Activated naive CD4-positive, alpha-beta T cell treated with anti-CD3 and anti-CD28 coated beads for 36 hours (primary cell): ENCODE data around the gene UBL7. TPM values are rescaled to one million over a fixed set of nuclear protein-coding genes. Genes with fewer than 3 reads are reported as not detected.

Source experiments
- CTCF ChIA-PET: fragments of 350-600 bp; sonication (Branson Sonifier 250); formaldehyde crosslinking; loops from one replicate; lab custom pipeline; 2021; ENCODE audit warnings: antibody characterized with exemption; lab: Charles Lee
- DNase-seq: peaks from one replicate; pipeline ENCODE4 v3.0.0-alpha.2; 2020
- H3K27ac Mint-ChIP-seq: one replicate; pipeline ENCODE4 v1.8.0; 2021; ENCODE audit warnings: mild to moderate bottlenecking, mixed read lengths
- H3K27me3 Mint-ChIP-seq: one replicate; pipeline ENCODE4 v1.8.0; 2021; ENCODE audit warnings: low read depth, mixed read lengths
- H3K36me3 Mint-ChIP-seq: one replicate; pipeline ENCODE4 v1.8.0; 2021; ENCODE audit warnings: low read depth, mixed read lengths
- H3K4me1 Mint-ChIP-seq: one replicate; pipeline ENCODE4 v1.8.0; 2021; ENCODE audit warnings: low read depth, mixed read lengths
- H3K4me3 Mint-ChIP-seq: one replicate; pipeline ENCODE4 v1.8.0; 2021; ENCODE audit warnings: mild to moderate bottlenecking, moderate library complexity, mixed read lengths
- H3K9me3 Mint-ChIP-seq: one replicate; pipeline ENCODE4 v1.8.0; 2021; ENCODE audit warnings: mixed read lengths
- intact Hi-C: fragments of 100-400 bp; cut with micrococcal nuclease; formaldehyde crosslinking; loops from one replicate; pipeline ENCODE4 v1.15.1; 2023
- total RNA-seq, 2 experiments: library from RNA; stranded (reverse); gene quantifications; one replicate each; pipeline ENCODE4 v1.2.3, GENCODE V29; 2021

UBL7 gene
- total RNA-seq, 2 experiments from 2014 or later = 43.0 to 47.0 TPM

GRCh38 chr15:74409225-74409624, 51.7 kb downstream of the UBL7 start:
- Mint-ChIP-seq H3K27ac (no peak overlapping the region), H3K36me3 (peaks cover 22% of the 10 kb centered on the region), H3K4me3 (no peak overlapping the region), H3K9me3 (no peaks in the 10 kb centered on the region), H3K27me3 (no peaks in the 10 kb centered on the region), H3K4me1 (peaks cover 9% of the 10 kb centered on the region)
- CTCF ChIA-PET = interaction anchor here (0.6 to 1.9 kb wide), 2 partner anchors 27 to 371 kb away, joined by 3 to 4 read pairs; no protein-coding TSS in a partner anchor
- DNase-seq = no peak
- intact Hi-C loops = no loop called here

GRCh38 chr15:74408815-74409214, 52.1 kb downstream of the UBL7 start:
- intact Hi-C loops = no loop called here
- Mint-ChIP-seq H3K36me3 (peaks cover 18% of the 10 kb centered on the region), H3K4me1 (peaks cover 13% of the 10 kb centered on the region), H3K9me3 (no peaks in the 10 kb centered on the region), H3K27me3 (no peaks in the 10 kb centered on the region), H3K27ac (peak overlapping the region; percentile 57), H3K4me3 (no peak overlapping the region)
- CTCF ChIA-PET = interaction anchor here (1.9 kb wide), 1 partner anchor 26 kb away, joined by 4 read pairs; no protein-coding TSS in a partner anchor
- no peak for DNase-seq

GRCh38 chr15:74408385-74408784, 52.6 kb downstream of the UBL7 start:
- no peak for DNase-seq
- Mint-ChIP-seq H3K27me3 (no peaks in the 10 kb centered on the region), H3K4me1 (peaks cover 17% of the 10 kb centered on the region), H3K27ac (peak overlapping the region; percentile 57), H3K4me3 (no peak overlapping the region), H3K9me3 (no peaks in the 10 kb centered on the region), H3K36me3 (peaks cover 18% of the 10 kb centered on the region)
- intact Hi-C loops = no loop called here
- CTCF ChIA-PET = interaction anchor here (1.9 kb wide), 1 partner anchor 26 kb away, joined by 4 read pairs; no protein-coding TSS in a partner anchor

DNA sequence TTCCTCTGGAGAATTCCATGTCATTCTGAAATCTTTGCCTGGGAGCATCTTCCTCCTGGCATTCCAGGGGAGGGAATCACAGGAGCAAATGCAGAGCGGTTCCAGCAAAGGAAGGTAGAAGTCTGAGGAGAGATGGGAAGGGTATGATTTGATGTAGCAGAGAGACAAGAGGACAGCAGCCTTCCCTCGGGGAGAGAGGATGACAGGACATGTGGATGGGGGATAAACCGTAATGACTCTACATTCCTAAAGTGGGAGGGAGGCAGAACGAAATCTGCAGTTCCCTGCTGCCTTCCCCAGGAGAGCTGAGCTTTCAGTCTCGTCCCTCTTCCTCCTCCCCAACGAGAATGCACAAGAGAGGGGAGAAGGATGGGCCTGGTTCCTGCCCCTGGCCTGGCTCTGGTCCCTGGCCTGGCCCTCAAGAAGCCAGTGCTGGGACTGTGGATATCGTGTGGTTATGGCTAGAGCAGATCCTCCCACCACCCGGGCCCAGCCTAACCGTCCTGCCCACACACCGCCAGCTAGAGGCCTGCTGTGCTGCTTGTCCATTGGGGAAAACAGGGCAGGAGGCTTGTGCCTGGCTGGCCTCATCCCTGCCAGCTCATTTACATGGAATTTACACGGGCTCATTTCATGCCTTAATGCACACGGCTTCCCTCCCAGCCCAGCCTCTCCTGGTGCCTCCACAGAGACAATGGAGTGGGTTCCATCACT, 53.8 kb downstream of the UBL7 start:
- Mint-ChIP-seq H3K36me3 (peaks cover 12% of the 10 kb centered on the region), H3K27me3 (no peaks in the 10 kb centered on the region), H3K4me3 (no peak overlapping the region), H3K9me3 (no peaks in the 10 kb centered on the region), H3K27ac (no peak overlapping the region), H3K4me1 (peaks cover 30% of the 10 kb centered on the region)
- CTCF ChIA-PET = interaction anchor here (1.1 to 1.4 kb wide), 3 partner anchors 18 to 32 kb away, joined by 3 to 4 read pairs (median 3); no protein-coding TSS in a partner anchor
- intact Hi-C loops = no loop called here
- no peak for DNase-seq

DNA sequence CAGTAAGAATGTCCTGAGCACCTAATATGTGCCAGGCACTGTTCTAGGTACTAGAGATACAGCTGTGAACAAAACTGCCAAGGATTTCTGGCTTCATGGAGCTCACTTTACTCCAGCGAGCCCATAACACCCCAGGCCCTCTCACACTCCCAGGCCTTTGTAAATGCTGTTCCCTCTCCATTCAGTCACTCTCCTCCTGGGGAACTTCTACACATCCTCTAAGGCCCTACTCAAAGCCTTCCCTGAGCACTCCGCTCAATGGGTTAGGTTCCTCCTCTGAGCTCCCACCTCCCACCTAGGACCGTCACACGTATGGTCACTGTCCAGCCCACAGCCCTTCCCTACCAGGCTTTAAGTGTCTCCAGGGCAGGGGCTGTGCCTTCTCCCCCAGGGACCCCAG, 54.4 kb downstream of the UBL7 start:
- Mint-ChIP-seq H3K36me3 (peaks cover 8% of the 10 kb centered on the region), H3K4me3 (no peak overlapping the region), H3K27ac (no peak overlapping the region), H3K9me3 (no peaks in the 10 kb centered on the region), H3K4me1 (peaks cover 36% of the 10 kb centered on the region), H3K27me3 (no peaks in the 10 kb centered on the region)
- DNase-seq = no peak
- intact Hi-C loops = no loop called here
- CTCF ChIA-PET = interaction anchor here (1.1 to 1.4 kb wide), 4 partner anchors 18 to 33 kb away, joined by 3 to 5 read pairs (median 4); no protein-coding TSS in a partner anchor

DNA sequence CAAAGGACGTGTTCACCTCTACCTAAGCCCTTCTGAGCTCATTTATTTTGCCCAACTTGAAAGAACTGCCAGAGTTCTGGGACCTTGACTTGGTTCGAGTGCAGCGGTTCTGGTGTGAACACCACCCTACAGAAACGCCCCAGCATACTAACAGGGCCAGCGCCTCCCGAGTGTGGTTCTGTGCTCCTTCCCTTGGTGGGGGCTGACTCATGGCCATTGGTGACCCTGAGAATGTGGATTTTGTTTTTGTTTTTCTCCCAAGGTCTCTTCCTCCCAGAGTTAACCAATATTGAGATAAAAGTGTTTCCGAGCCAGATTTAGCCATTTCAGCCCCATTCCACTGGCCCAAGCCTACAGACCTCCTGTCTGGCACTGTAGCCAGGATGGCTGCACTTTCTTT, 55.1 kb downstream of the UBL7 start:
- peaks cover 7% of the 10 kb centered on the region for H3K36me3 Mint-ChIP-seq
- H3K4me1 Mint-ChIP-seq = peaks cover 43% of the 10 kb centered on the region
- intact Hi-C loops = no loop called here
- no peaks in the 10 kb centered on the region for H3K9me3 Mint-ChIP-seq
- no peaks in the 10 kb centered on the region for H3K27me3 Mint-ChIP-seq
- no peak overlapping the region for H3K4me3 Mint-ChIP-seq
- CTCF ChIA-PET = interaction anchor here (1.1 to 1.4 kb wide), 3 partner anchors 23 to 33 kb away, joined by 3 to 5 read pairs (median 4); no protein-coding TSS in a partner anchor
- no peak overlapping the region for H3K27ac Mint-ChIP-seq
- DNase-seq = no peak

DNA sequence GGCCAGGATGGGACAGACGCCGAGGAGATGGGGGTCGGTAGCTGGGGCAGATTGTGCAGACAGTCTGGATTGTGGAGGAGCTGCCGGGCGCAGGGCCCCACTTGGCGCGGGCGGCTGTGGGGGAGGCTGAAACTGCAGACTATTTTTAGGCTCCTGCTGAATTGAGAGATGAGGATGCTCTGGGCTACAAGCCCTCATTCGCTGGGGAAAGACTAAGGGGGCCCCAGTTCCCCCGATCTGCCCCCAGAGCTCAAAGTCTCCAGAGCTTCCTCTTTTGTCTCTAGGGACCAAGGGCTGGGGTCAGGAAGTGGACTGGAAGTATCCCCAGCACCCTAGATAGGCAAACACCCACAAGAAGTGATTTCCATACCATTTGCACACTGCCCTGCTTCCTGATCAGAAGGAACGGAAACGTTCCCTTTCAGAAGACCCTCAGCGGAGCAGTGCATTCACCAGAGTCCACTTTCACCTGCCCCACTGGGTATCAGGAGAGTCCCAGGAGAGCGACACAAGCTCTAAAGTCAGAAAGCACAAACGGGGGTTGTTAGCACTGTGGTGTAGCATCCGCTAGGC, 56.9 kb downstream of the UBL7 start:
- intact Hi-C loops = loop anchor here (1.0 to 5.0 kb wide), 6 partner anchors 30 to 467 kb away; partner anchors contain the start of genes PML, STOML1 and UBL7
- H3K9me3 Mint-ChIP-seq = no peaks in the 10 kb centered on the region
- no peak for DNase-seq
- H3K36me3 Mint-ChIP-seq = peaks cover 3% of the 10 kb centered on the region
- H3K27me3 Mint-ChIP-seq = no peaks in the 10 kb centered on the region
- H3K4me3 Mint-ChIP-seq = no peak overlapping the region
- CTCF ChIA-PET = interaction anchor here (0.8 to 6.2 kb wide), 7 partner anchors 19 to 35 kb away, joined by 3 to 28 read pairs (median 4); partner anchors contain the start of gene SEMA7A
- H3K4me1 Mint-ChIP-seq = peaks cover 59% of the 10 kb centered on the region
- H3K27ac Mint-ChIP-seq = peak overlapping the region; percentile 87

DNA sequence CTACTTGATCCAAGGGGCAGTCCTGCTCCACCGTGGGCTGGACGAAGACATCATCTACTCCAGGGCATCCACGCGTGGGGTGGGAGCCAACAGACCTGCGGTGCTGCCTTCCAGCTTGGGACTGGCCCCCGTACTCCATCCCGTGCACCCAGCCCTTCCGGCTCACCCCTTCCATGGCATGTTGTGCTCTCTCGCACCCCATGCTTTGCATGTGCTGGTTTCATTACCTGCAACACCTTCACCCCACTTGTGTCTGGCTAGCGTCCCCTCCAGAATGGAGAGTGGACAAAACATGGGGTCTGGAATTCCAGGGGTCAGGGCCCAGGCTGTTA, 57.4 kb downstream of the UBL7 start:
- DNase-seq = no peak
- Mint-ChIP-seq H3K9me3 (no peaks in the 10 kb centered on the region), H3K36me3 (peaks cover 3% of the 10 kb centered on the region), H3K27ac (peak overlapping the region; percentile 87), H3K27me3 (no peaks in the 10 kb centered on the region), H3K4me1 (peaks cover 61% of the 10 kb centered on the region), H3K4me3 (no peak overlapping the region)
- CTCF ChIA-PET = interaction anchor here (0.8 to 6.2 kb wide), 7 partner anchors 19 to 35 kb away, joined by 3 to 28 read pairs (median 4); partner anchors contain the start of gene SEMA7A
- intact Hi-C loops = loop anchor here (1.0 to 5.0 kb wide), 6 partner anchors 31 to 467 kb away; partner anchors contain the start of genes PML, STOML1 and UBL7

DNA sequence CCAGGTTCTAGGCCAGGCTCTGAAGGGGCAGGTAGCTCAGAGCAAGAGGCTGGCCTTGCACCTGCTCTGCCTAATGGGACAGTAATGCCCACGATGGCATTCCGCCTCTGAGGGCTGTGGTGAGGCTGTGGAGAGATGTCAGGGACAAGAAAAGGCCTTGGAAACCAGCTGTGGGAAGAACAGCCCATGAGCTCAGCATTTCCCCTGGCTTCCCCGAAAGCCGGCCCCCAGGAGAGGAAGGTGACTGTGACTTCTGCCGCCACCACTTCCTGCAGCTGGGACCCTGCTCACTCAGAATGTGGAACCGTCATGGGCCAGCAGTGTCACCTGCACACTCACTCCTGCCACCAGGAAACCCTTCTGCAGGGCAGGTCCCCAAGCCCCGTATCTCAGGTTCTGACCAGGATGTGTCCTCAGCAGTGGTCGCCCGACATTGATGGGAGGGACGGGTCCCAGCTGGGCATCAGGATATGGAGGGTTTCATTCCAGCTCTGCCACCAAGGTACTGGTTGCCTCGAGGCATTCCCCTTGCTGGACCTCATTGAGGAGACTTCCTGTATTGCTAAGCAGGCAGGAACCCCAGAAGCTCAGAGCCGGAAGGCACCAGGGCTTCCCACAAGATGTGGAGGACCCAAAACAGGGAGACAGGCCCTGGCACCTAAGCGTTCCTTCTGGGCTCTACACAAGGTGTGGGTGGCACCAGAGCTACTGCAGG, 57.9 kb downstream of the UBL7 start:
- CTCF ChIA-PET = interaction anchor here (0.9 to 6.2 kb wide), 10 partner anchors 18 to 36 kb away, joined by 3 to 28 read pairs (median 4); partner anchors contain the start of gene SEMA7A
- Mint-ChIP-seq H3K4me3 (peak overlapping the region; percentile 53), H3K27ac (peak overlapping the region; percentile 87), H3K36me3 (peaks cover 3% of the 10 kb centered on the region), H3K27me3 (no peaks in the 10 kb centered on the region), H3K9me3 (no peaks in the 10 kb centered on the region), H3K4me1 (peaks cover 65% of the 10 kb centered on the region)
- DNase-seq = peak; percentile 97
- intact Hi-C loops = loop anchor here (1.0 to 5.0 kb wide), 6 partner anchors 31 to 468 kb away; partner anchors contain the start of genes PML, STOML1 and UBL7

DNA sequence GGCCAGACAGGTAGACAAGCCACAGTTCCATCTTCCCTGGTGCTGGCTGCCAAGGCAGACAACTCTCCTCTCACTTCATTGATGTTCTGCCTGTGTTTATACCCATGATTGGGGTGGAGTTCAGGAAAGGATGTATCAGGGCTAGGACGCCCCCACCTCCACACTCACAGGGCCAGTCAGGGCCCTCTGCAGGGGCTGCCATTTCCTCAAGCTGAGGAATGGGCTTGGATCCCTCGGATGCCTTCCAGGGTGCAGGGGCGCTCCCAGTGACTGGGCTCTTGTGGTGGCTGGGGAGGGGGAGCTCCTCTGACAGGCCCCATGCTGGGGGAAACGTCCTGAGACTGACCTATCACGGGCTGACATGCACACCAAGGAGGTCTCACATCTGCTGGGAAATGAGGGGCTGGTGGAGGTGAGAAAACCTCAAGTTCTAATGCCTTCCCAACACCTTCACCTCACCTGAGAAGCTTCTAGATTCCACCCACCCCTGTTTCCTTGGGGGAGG, 58.6 kb downstream of the UBL7 start:
- H3K4me1 Mint-ChIP-seq = peaks cover 71% of the 10 kb centered on the region
- intact Hi-C loops = loop anchor here (2.0 to 5.0 kb wide), 3 partner anchors 384 to 468 kb away; partner anchors contain the start of genes PML and STOML1
- DNase-seq = peak; percentile 37
- CTCF ChIA-PET = interaction anchor here (0.9 to 6.2 kb wide), 7 partner anchors 17 to 37 kb away, joined by 3 to 28 read pairs (median 4); no protein-coding TSS in a partner anchor
- no peaks in the 10 kb centered on the region for H3K27me3 Mint-ChIP-seq
- peak overlapping the region; percentile 87 for H3K27ac Mint-ChIP-seq
- H3K36me3 Mint-ChIP-seq = peaks cover 3% of the 10 kb centered on the region
- H3K9me3 Mint-ChIP-seq = no peaks in the 10 kb centered on the region
- H3K4me3 Mint-ChIP-seq = peak overlapping the region; percentile 53

GRCh38 chr15:74400915-74401757, 59.8 kb downstream of the UBL7 start:
- intact Hi-C loops = loop anchor here (1.0 to 5.0 kb wide), 3 partner anchors 17 to 1050 kb away; partner anchors contain the start of genes PML, SIN3A and STOML1
- Mint-ChIP-seq H3K9me3 (no peaks in the 10 kb centered on the region), H3K4me3 (peak overlapping the region; percentile 19), H3K27me3 (no peaks in the 10 kb centered on the region), H3K36me3 (peaks cover 3% of the 10 kb centered on the region), H3K4me1 (peaks cover 84% of the 10 kb centered on the region), H3K27ac (peak overlapping the region; percentile 87)
- CTCF ChIA-PET = interaction anchor here (0.7 to 6.2 kb wide), 5 partner anchors 16 to 60 kb away, joined by 3 to 28 read pairs (median 5); no protein-coding TSS in a partner anchor
- peak; percentile 88 for DNase-seq
